AG10803 (cell line): ENCODE data around the gene PRKAR2A.

Source experiments
- DNase-seq: peaks from one replicate; pipeline ENCODE4 v3.0.0; 2010; ENCODE audit warnings: low read depth
- H3K4me3 ChIP-seq: 2 replicates; pipeline ENCODE4 v1.5.1; 2011; ENCODE audit warnings: mild to moderate bottlenecking, low read length, control low read depth
- CTCF ChIP-seq: conservative IDR thresholded peaks from 2 replicates; pipeline ENCODE4 v1.5.1; 2011; ENCODE audit warnings: mild to moderate bottlenecking, low read length, control low read depth, inconsistent platforms

Gene PRKAR2A

GRCh38 chr3:48847504-48848423 lies at the start of gene PRKAR2A:
Gene PRKAR2A, minus strand, starts transcription at chr3:48847874. Its CDS starts 278 bp downstream, at chr3:48847596.
- DNase-seq: peak; percentile 87
- H3K4me3 ChIP-seq: peak within 1 kb of the TSS; percentile 84
- TF ChIP-seq CTCF: no peak

DNA sequence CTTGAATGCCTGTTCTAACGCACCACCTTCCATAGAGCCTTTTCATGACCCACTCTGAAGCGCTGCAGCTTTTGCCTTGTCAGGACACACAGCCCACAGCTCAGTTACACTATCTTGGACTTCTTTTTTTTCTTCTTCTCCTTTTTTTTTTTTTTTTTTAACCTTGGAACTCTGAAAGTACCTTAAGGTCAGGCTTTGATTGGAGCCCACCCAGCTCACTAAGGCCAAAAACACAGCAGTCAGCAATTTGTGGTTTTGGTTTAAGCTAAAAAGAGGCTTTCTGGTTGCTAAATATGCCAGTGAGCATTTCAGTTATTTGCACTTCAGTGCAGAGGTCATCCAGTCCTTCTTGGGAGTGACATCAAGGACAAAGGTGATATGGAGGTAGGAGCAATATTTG lies 49.3 kb upstream of the PRKAR2A start:
- TF ChIP-seq CTCF: no peak
- DNase-seq: peak; percentile 39
- no peak overlapping the region for H3K4me3 ChIP-seq

DNA sequence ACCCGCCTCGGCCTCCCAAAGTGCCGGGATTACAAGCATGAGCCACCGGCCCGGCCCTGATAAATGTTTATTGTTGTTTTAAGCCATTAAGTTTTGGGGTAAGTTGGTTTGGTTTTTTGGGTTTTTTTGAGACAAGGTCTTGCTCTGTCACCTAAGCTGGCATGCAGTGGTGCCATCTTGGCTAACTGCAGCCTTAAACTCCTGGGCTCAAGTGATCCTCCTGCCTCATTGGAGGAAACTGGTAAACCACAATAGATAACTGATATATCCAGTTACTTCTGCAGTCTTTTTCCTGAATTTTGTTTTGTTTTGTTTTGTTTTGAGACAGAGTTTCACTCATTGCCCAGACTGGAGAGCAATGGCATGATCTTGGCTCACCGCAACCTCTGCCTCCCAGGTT lies 46.8 kb upstream of the PRKAR2A start:
- no peak overlapping the region for H3K4me3 ChIP-seq
- DNase-seq: no peak
- TF ChIP-seq CTCF: no peak

DNA sequence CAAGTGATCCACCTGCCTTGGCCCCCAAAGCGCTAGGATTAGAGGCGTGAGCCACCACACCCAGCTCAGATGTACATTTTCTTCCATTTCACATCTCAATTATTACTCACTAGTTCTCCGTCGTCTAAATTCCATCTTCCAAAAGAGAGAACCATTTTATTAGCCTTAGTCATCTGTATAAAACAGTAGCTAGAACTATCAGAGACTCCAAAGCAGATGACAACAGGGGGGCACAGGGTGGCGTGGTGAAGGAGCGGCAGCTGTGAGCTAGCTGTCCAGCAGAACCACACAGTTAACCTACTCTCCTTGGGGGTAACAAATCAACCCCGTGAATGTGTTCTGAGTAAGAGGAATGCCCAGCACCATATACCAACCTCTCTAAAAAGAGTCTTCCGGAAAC lies 43.9 kb upstream of the PRKAR2A start:
- no peak for TF ChIP-seq CTCF
- DNase-seq: no peak

GRCh38 chr3:48885753-48886152 lies 38.1 kb upstream of the PRKAR2A start:
- no peak for TF ChIP-seq CTCF
- no peak overlapping the region for H3K4me3 ChIP-seq
- no peak for DNase-seq

More for the DNA sequence above, 43.9 kb upstream of the PRKAR2A start:
- H3K4me3 ChIP-seq: no peak overlapping the region

GRCh38 chr3:48881652-48882114 lies 34.0 kb upstream of the PRKAR2A start:
- no peak overlapping the region for H3K4me3 ChIP-seq
- no peak for DNase-seq
- TF ChIP-seq CTCF: no peak

- no peak for DNase-seq
- TF ChIP-seq CTCF: no peak
- H3K4me3 ChIP-seq: no peak overlapping the region
Measured at GRCh38 chr3:48881006-48881405, 33.3 kb upstream of the PRKAR2A start.
